HG03520 (cell line): ENCODE results near the gene ELOVL5.
A peak's percentile ranks its signal among the peaks of the same experiment; 100 is the strongest.

Experiments
- ATAC-seq: cut with Tn5 transposase; IDR thresholded peaks from one replicate; pipeline ENCODE4 v1.9.1; 2021; ENCODE audit warnings: mild to moderate bottlenecking, moderate library complexity; ENCODE audit not compliant: unreplicated experiment

The ELOVL5 gene

DNA sequence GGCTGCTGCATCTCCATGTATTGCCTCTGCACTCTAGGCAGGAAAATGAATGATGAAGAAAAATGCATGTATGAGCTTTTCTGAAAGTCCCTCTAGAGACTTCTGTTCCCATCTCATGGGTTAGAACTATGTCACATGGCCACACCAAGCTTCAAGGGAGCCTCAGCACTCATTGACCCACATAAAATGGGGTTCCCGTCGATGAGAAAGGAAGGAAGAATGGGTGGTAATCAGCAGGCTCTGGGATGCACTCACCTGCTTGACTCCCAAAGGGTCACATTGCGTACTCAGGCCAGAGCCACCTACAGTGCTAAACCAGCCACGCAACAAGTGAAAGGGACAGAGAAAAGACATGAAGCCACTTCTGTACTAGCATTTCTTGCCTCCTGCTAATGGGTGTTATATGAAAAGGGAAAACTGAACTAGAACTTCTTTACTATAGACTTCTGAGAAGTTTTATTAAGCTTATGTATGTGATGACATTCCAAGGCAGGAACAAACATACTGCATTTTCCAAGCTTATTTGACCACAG lies 104.3 kb downstream of the ELOVL5 start:
- ATAC-seq = no peak

DNA sequence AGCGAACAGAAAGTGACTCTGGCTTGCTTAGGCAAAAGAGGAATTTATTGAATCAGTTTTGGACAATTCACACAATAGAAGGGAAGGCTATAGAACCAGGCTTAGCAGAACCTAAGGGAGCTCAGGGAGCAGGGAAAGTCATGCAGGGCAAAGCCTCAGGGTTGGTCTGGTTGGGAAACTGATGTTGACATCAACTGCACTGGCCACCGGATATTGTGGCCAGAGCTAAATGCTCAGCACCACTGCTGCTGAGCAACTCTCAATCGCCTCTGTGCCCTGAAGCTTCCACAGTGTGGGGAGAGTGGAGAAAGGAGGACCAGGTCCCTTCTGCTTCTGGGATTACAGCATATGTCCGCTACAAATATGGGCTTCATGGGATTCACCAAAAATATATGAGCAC lies 106.8 kb downstream of the ELOVL5 start:
- no peak for ATAC-seq

DNA sequence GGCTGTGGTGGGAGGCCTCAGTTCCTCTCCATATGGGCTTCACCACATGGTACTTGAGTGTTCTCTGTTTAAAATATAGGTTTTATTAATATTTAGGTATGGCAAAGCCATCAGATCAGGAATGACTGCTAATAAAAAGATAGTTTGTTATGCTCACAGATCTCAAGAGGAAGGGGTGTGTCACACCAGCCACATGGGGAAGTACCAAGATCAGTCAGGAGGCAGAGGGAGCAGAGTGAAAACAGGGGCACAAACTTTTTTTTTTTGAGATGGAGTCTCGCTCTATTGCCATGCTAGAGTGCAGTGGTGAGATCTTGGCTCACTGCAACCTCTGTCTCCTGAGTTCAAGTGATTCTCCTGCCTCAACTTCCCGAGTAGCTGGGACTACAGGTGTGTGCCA lies 108.0 kb downstream of the ELOVL5 start:
- no peak for ATAC-seq

DNA sequence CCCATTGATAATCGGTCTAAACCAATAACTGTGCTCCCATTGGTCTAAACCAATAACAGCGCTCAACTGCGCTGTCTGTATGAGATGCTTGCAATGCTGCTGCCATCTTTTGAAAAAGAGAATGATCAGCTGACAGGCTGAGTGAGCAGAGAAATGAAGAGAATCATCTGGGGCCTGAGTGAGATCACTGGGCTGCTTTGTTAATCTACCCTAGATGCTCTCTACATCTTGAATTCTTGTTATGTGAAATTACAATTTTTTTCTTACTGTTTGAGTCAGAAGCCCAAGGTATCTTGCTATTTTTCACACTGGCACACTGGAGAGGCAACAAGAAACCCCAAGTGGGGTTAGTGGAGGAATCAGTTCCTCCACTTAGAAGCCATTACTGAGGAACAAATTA lies 108.6 kb downstream of the ELOVL5 start:
- ATAC-seq = no peak

DNA sequence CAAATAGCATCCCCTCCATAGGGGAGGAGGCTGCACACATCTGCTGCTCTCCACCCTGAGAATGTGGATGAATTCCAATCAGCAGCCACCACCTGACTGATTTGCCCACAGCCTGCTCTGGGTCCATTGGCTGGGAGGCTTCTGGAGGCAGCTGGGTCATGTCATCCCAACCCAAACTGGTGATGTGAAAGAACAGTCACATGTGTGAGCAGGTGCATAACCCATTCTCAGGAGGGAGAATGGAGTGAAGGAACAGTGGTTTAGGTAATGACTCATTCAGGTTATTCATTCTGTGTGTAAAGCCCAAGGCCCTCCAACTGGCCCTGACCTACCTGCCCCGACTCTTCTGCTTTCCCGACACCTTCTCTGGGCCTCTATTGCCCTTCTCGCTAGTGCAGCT lies 109.2 kb downstream of the ELOVL5 start:
- peak; percentile 52 for ATAC-seq

DNA sequence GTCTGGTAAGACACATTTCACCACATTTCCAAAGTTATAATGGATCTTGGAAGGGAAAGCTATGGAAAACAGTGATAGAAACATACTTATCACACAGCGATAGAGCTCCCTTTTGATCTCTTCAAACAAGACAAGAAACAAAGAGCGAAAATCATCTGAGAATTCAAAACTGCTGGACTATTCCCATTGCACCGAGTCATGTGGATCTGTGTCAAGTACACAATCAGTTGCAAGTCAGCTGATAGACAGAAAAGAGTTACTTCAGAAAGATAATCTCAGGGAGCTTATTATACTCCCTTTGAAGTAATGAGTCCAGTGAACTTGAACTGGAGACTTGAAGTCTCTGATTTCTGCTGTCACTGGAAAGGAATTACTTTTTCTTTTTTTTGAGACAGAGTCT lies 110.4 kb downstream of the ELOVL5 start:
- ATAC-seq = no peak

DNA sequence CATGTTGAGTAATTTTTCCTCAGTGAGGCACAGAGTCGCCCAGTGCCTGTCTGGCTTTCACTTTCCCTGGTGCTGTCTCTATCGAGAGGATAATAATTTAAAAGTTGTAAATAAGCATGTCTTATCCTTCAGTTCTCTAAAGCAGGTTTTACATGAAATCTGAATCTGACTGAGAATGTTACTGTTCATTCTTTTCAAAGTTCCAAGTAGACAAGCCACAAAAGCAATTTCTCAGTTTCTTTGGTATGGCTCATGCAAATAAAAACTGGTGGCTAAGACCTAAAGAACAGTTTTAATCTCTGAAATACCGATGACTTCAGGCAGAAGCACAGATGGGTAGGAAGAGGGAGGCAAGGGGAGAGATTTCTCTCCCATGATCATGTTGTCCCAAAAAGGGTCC lies 112.5 kb downstream of the ELOVL5 start:
- peak; percentile 39 for ATAC-seq

DNA sequence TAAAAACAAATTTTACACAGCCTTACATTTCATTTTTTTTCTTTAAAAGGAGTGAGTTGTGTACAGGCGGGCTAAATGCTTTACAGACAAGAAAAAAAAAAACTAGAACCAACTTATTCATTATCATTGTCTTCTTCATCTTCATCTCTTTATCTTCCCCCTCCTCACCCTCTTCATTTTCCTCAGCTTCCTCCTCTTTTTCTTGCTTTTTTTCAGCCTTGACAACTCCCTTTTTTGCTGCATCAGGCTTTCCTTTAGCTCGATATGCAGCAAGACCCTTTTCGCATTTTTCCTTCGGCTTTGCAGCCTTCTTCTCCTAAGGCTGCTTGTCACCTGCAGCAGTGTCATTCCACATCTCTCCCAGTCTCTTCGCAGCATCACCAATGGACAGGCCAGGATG lies 113.2 kb downstream of the ELOVL5 start:
- ATAC-seq = no peak

DNA sequence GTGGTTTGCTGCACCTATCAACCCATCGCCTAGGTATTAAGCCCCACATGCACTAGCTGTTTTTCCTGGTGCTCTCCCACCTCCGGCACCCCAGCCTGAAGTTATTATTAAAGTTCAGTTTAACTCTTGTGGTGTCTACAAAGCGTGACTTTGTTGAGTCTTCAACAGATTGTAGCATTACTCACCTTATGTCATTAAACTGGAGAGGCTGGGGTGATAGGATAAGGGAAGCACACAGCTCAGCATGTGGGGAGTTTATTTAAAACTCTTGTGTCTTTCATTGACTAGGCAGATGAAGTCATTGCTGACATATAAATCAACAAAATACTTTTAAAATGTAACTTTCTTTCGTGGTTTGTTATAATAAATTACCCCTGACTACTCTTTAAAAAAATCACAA lies 115.4 kb downstream of the ELOVL5 start:
- ATAC-seq = no peak

DNA sequence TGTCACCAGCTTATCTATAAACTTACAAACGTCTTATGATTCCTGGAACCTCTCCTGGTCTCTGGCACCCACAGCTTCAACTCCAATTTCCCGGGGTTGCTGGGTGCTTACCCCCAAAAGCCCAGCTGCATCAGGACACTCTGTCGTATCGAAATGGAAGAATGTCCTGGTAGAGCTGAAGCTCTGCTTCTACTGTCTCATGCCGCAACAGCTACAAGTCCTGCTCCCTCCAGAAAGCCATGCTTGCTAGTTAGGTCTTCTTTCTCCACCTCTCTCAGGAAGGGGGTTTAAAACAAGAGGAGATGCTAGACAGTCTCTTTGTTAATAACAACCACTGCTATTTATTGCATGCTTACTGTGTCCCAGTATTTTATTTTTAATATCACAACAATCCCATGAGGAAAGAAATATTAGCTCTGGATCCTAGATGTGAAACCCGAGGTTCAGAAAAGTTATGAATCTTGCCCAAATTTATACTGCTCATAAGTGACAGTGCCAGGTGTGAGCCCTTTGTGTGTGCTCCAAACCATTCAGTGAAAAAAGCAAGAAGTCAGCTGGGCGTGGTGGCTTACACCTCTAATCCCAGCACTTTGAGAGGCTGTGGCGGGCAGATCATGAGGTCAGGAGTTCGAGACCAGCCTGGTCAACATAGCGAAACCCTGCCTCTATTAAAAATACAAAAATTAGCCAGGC lies 117.8 kb downstream of the ELOVL5 start:
- ATAC-seq = no peak

DNA sequence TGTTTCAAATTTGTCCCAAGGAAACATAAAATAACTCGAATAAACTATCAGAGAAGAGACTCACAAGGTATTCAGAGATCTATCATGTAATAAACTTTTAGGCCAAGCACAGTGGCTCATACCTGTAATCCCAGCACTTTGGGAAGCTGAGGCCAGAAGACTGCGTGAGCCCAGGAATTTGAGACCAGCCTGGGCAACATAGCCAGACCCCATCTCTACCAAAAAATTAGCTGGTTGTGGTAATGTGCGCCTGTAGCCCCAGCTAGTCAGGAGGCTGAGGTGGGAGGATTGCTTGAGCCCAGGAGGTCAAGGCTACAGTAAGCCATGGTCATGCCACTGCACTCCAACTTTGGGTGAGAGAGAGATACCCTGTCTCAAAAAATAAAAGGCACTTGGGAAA lies 120.9 kb downstream of the ELOVL5 start:
- no peak for ATAC-seq

DNA sequence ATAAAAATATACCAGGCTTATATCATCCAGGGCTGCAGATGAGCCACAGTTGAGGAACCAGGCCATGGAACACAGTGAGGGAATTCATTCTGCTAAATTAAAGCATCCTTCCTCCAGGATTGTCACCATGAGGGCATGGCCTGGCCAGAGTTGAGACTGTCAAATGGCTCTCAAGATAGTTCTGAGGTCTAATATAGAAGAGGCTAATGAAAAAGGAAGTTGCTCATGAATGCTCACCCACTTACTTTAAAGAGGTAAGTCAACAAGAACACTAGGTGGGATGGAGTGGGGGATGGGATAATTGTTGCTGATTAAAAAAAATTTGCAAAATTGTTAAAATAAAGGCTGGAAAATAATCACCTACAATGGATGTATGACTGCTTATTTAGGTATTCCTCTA lies 128.1 kb downstream of the ELOVL5 start:
- no peak for ATAC-seq
